ENCODE results near the gene TBC1D21.
A peak's percentile ranks its signal among the peaks of the same experiment; 100 is the strongest.

Gene TBC1D21

DNA sequence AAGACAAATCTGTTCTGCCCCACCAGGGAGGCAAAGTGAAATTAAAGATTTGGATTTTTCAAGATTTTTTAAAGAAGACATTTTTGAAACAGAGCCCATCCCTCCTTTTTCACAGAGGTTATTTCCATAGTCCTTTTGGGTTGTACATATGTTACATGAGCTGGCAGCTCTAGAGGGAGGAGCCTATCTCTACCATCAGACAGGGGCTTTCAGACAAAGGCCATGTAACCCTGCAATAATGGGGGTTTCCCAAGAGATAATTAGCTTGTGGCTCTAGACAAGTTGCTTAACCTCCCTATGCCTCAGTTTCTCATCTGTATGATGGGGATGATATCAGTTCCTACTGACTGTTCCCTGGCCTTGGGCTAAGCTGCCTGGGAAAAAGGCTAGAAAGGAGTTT is 8.0 kb upstream of the TBC1D21 start:
- no peak for DNase-seq

DNA sequence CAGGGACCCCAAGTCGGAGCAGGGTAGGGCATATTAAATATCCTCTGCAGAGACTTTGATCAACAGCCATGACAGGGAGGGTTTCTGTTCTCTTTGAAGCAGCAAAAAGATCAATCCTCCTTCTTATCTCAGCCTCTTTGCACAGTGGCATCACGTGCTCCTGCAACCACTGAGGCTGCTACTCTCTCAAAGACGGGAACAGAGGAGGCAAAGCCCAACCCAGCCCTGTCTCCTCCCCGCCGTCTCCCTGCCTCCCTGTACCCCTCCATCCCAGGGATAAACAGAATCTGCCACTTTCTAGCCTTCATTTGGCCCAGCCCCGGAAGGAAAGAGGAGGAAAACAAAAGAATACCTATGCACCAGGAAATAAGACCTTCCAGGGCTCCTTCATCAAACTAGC is 7.5 kb upstream of the TBC1D21 start:
- no peak for DNase-seq

- no peak for DNase-seq
Observed at GRCh38 chr15:73866481-73866880, 6.9 kb upstream of the TBC1D21 start.

DNA sequence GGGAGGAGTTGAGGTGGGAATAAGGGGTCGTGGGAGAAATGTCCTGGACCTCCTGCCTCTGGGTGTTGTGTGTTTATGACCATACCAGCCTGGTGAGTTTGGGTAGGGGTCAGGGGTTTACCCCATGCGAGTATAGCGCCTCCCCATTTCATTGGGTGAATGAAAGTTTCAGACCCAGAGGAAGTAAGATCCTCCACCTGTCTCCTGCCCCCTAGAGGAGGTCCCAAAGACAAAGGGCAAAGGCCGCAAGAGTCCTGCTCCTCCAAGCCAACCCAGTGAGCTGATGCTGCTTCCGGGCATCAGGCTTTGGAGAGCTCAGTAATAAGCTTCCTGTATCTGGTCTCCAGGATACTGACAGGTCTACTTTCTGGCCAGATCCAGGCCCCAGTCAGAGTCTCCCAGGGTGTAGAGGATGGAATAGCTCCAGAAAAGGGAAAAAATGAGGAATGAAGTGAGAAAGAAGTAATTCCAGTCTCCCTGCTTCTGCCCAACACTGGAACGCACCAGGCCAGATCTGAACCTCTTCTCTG is 6.4 kb upstream of the TBC1D21 start:
- DNase-seq: peak; percentile 50

DNA sequence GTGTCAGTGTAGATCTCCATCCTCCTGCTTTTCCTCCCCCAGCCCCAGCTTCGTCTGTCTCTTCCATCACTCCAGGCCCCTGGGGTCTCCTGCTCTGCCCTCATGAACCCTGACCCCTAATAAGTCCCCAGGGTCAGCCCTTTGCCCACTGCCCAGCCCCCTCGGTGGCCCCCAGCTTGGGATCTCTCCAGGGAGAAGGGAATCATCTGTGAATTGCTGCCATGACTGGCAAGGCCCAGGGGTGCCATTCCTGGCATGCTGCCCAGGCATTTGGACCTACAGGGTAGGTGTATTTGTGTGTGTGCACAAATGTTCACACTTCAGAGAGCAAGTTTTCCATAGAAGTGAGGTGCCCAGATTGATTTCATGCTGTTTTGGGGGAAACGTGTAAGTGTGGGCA is 5.9 kb upstream of the TBC1D21 start:
- DNase-seq: no peak

GRCh38 chr15:73867956-73868355 is 5.4 kb upstream of the TBC1D21 start:
- no peak for DNase-seq

GRCh38 chr15:73869216-73869995 is 4.0 kb upstream of the TBC1D21 start:
- no peak for DNase-seq

- no peak for DNase-seq
Observed at GRCh38 chr15:73870700-73871408, 2.5 kb upstream of the TBC1D21 start.

DNA sequence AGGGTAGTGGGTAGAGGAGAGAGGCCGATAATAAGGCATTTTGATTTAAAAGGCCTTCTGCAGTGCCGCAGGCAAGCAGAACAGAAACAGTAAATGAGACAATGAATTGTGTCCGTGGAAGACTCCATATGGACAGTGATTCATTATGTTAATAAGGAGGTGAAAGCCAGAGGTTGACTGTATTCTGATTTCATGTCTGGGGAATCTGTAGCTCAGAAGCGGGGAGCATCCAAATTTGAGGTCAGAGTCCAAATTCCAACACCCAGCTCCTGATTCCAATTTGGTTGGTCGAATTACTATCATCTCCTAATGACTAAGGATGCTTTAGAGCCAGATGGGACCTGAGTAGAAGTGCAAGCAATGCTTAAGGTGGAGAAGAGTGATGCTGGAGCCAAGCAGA is 1.0 kb upstream of the TBC1D21 start:
- DNase-seq: no peak

DNA sequence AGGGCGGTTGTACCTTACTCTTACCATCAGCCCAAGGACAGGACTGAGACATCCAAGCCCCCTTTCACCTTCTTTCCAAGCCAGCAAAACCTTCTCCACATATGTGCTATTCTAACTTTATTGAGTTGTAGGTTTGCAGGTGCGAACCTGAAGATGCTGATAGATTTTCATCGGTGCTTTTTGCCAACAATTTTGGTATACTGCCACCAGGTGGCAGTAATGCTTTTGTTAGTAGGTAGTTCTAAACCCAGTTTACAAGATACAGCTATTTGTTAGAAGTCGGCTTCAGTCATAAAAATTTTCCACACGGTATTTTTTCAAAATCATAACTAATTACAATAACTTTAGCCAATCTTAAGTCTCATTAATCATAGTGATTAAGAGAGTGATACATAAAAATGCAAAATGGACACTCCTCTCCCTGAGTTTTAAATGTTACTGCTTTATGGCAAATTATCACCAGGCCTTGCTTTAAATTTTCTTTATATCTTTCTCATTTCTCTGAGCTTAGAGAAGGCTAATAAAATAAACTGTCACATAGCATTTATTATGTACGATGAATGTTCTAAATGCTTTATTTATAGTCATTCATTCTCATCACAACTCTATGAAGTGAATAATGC is 636 bp downstream of the TBC1D21 start:
- peak; percentile 87 for DNase-seq

GRCh38 chr15:73879426-73879825 is 6.1 kb downstream of the TBC1D21 start:
- no peak for DNase-seq

DNA sequence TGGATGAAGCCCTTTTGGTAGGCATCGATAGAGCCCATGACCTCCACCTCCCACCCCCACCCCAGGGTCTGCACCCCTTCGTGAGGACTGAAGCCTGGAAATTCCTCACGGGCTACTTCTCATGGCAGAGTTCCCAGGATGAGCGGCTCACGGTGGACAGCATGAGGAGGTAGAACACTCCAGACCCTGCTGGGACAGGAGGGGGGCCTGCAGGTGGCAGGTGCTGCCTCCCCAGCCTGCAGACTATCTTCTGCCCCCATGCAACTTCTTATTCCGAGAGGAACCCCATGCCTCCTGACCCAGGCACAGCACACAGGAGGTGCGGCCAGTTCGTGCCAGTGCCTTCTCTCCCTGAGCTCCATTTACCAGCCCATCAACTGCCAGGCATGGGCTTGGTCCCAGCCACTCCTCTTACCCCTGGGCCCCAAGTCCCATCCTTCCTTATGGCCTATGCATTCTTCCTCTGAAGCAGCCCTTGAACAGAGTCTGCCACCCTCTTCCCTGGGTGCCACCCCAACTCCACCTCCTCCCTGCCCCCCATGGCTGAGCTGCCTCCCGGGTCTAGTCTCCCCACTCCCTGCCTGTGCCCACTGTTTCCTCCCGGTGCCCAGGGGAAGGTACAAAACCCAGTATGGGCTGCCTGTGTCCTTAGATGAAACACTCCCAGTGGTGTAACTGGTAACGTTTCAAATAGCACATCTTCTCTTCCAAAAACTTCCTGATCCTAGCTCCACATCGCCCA is 8.4 kb downstream of the TBC1D21 start:
- no peak for DNase-seq

DNA sequence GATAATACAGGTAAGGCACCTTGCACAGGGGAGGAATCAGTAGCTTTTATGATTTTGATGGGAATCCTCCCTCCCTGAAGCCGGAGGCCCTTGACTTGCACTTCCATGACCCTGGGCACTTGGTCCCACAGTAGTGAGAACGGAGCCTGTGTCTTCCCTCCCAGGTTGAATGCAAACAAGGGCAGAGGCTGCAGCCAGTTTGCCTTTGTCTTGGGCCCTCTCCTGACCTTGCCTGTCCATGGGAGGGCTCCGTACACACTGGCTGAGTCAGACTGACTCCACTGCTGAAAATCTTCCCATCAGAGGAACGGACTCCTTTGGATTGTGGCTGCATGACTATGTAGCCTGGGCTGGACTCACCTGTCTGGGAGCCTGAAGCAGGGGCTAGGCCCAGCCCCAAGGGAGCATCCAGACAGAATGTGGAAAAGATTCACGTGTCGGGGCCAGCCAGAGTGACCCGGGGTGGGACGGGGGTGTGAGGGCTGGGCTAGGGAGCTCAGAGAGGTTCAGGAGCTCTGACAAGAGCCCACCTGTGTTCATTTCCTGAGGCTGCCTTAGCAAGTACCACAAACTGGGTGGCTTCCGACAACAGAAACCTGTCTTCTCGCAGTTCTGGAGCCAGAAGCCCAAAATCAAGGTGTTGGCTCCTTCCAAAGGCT is 9.5 kb downstream of the TBC1D21 start:
- DNase-seq: no peak

GRCh38 chr15:73884159-73884558 is 10.8 kb downstream of the TBC1D21 start:
- no peak for DNase-seq

GRCh38 chr15:73885954-73886700 is 12.8 kb downstream of the TBC1D21 start:
- no peak for DNase-seq

DNA sequence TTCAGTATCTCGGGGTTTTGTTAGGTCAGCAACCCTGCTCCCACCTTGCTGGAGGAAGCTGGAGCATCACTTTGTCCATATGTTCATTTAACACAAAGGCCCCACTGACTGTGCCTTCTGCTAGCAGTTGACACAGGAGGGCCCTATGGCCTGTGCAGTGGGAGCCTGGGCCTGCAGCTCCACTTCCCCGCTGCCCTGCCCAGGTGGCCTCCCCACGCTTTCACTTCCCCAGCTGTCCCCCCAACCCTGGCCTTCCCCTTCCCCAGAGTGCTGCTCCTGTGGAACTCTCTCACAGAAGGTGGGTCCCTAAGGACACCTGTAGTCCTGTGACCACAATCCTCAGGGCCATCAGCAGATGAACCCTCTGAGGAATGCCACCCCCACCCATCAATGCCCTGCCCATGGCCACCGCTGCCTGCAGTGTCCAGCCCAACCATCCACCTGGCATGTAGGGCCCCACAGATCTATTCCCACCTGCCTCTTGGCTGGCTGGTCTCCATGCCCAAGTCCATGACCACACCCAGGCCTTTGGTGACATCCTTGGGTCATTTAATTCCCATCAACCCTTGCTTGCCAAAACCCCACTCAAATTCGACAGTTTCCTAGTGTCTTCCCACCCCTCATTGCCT is 13.5 kb downstream of the TBC1D21 start:
- no peak for DNase-seq

DNA sequence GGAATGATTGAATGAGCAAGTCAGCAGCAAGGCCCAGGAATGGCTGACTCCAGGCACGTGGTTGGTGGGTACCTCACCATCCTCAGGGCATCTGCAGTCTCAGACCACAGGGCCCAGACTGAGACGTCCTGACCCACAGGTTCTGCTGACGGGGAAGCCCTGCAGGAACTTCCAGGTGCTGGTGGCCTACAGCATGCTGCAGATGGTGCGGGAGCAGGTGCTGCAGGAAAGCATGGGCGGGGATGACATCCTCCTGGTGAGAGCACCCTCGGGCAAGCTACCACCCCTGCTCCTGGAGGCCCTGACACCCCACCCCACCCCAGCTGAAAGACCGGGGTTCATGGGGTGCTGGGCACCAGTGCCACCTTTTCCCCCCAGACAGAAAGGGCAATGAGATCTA is 14.1 kb downstream of the TBC1D21 start:
- no peak for DNase-seq

GRCh38 chr15:73888224-73889041 is 15.1 kb downstream of the TBC1D21 start:
- DNase-seq: no peak

- no peak for DNase-seq
Observed at GRCh38 chr15:73889053-73889761, 15.8 kb downstream of the TBC1D21 start.

DNA sequence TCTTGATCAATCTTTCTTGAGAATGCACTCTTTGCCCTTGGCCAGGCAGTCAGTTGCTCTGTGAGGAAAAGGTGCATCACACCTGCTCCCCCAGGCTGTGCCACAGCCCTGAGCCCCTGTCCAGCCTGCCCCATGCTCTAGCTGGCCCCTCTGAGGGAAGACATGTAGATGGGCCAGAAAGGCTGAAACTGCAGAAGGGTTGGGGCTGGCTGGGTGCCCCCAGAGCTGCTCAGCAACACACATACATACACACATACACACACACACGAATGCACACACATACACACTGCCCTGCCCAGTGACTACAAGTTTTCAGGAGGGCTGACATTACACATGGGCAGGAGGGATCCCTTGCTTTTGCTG is 16.4 kb downstream of the TBC1D21 start:
- no peak for DNase-seq

Measured in NCI-H82 (cell line).